ENCODE data around the gene METTL4.

GRCh38 chr18:2588666-2589344 is 17.5 kb upstream of the METTL4 start:
- TF ChIP-seq EP300 (IDR thresholded peaks at IDR 0.05; ENCODE audit: borderline replicate concordance): no peak
- no peak for TF ChIP-seq RAD21 (IDR thresholded peaks at IDR 0.05; ENCODE audit: low read depth)
- no peak for TF ChIP-seq REST (IDR thresholded peaks at IDR 0.05; ENCODE audit: low read depth)
- no peak for TF ChIP-seq CREB1 (IDR thresholded peaks at IDR 0.05; ENCODE audit: low read depth)
- no peak for TF ChIP-seq USF1 (IDR thresholded peaks at IDR 0.05)
- no peak for TF ChIP-seq FOXM1 (IDR thresholded peaks at IDR 0.05; ENCODE audit: borderline replicate concordance, low read depth)

Measured in Ishikawa (cell line).